BLaER1 treated with 17β-estradiol and CSF1 and Interleukin-3, amounts not matched to agents 10 nM and 100 nM (cell line): Measurements from ENCODE around the gene KDM4C.

ENCODE experiments used
- H3K27ac ChIP-seq, 11 experiments: shearing (Covaris generic); formaldehyde crosslinking; 2 replicates each; pipeline ENCODE4 v1.8.1; 2022
- H3K27me3 ChIP-seq, 11 experiments: shearing (Covaris generic); formaldehyde crosslinking; 2 replicates each; pipeline ENCODE4 v1.8.1; 2022
- H3K36me3 ChIP-seq, 11 experiments: shearing (Covaris generic); formaldehyde crosslinking; 2 replicates each; pipeline ENCODE4 v1.8.1; 2022
- H3K4me1 ChIP-seq, 10 experiments: shearing (Covaris generic); formaldehyde crosslinking; 2 replicates each; pipeline ENCODE4 v1.8.1; 2022
- H3K4me2 ChIP-seq, 11 experiments: shearing (Covaris generic); formaldehyde crosslinking; 2 replicates each; pipeline ENCODE4 v1.8.1; 2022
- H3K4me3 ChIP-seq, 10 experiments: shearing (Covaris generic); formaldehyde crosslinking; 2 replicates each; pipeline ENCODE4 v1.8.1; 2022
- H3K9ac ChIP-seq, 11 experiments: shearing (Covaris generic); formaldehyde crosslinking; 2 replicates each; pipeline ENCODE4 v1.8.1; 2022
- H3K9me3 ChIP-seq, 11 experiments: shearing (Covaris generic); formaldehyde crosslinking; replicated peaks in 1 of 11; 2 replicates each; pipeline ENCODE4 v1.8.1; 2022
- H4K20me1 ChIP-seq, 11 experiments: shearing (Covaris generic); formaldehyde crosslinking; 2 replicates each; pipeline ENCODE4 v1.8.1; 2022
- Cebpa-rat ChIP-seq, 11 experiments: shearing (Covaris generic); IDR thresholded peaks; 2 replicates each; pipeline ENCODE4 v1.8.1; 2022

The KDM4C gene

GRCh38 chr9:7121664-7122063 is 363.9 kb downstream of the KDM4C start:
- Histone ChIP-seq H3K27me3 (no peaks in the 10 kb centered on the region; a peak in 1 of 22 replicates), H3K4me1 (peaks cover 0 to 12% (median 0%) of the 10 kb centered on the region in 10 experiments; a peak in 3 of 20 replicates), H3K9ac (no peak overlapping the region), H4K20me1 (no peaks in the 10 kb centered on the region), H3K4me3 (no peak overlapping the region), H3K27ac (no peak overlapping the region; a peak in 1 of 22 replicates), H3K9me3 (no peaks in the 10 kb centered on the region), H3K4me2 (peak overlapping the region in 1 of 11 experiments; percentile 13; a peak in 1 of 22 replicates), H3K36me3 (peaks cover 10 to 66% (median 37%) of the 10 kb centered on the region in 11 experiments; a peak in 19 of 22 replicates)
- no peak for TF ChIP-seq Cebpa-rat (IDR thresholded peaks at IDR 0.05)

GRCh38 chr9:7123743-7124142 is 366.0 kb downstream of the KDM4C start:
- Histone ChIP-seq H3K27me3 (no peaks in the 10 kb centered on the region; a peak in 1 of 22 replicates), H3K9me3 (no peaks in the 10 kb centered on the region), H3K27ac (no peak overlapping the region), H3K36me3 (peaks cover 10 to 75% (median 48%) of the 10 kb centered on the region in 11 experiments; a peak in 20 of 22 replicates), H3K9ac (no peak overlapping the region), H3K4me1 (peaks cover 0 to 12% (median 0%) of the 10 kb centered on the region in 10 experiments; a peak in 3 of 20 replicates), H4K20me1 (no peaks in the 10 kb centered on the region), H3K4me3 (no peak overlapping the region), H3K4me2 (no peak overlapping the region)
- TF ChIP-seq Cebpa-rat (IDR thresholded peaks at IDR 0.05): no peak

- H3K4me3 ChIP-seq: no peak overlapping the region
- H3K9ac ChIP-seq: no peak overlapping the region
- peaks cover 19 to 90% (median 62%) of the 10 kb centered on the region in 11 experiments; a peak in 21 of 22 replicates for H3K36me3 ChIP-seq
- no peak for TF ChIP-seq Cebpa-rat (IDR thresholded peaks at IDR 0.05)
- no peaks in the 10 kb centered on the region for H3K9me3 ChIP-seq
- H3K4me2 ChIP-seq: no peak overlapping the region
- no peaks in the 10 kb centered on the region for H4K20me1 ChIP-seq
- peaks cover 0 to 12% (median 0%) of the 10 kb centered on the region in 10 experiments; a peak in 3 of 20 replicates for H3K4me1 ChIP-seq
- H3K27me3 ChIP-seq: no peaks in the 10 kb centered on the region; a peak in 1 of 22 replicates
- H3K27ac ChIP-seq: no peak overlapping the region
Observed at GRCh38 chr9:7125231-7125630, 367.5 kb downstream of the KDM4C start.

GRCh38 chr9:7129391-7129790 is 371.6 kb downstream of the KDM4C start:
- Histone ChIP-seq H4K20me1 (no peaks in the 10 kb centered on the region), H3K4me2 (no peak overlapping the region), H3K27ac (no peak overlapping the region), H3K9ac (no peak overlapping the region), H3K36me3 (peaks cover 20 to 96% (median 74%) of the 10 kb centered on the region in 11 experiments), H3K9me3 (no peaks in the 10 kb centered on the region), H3K4me3 (no peak overlapping the region), H3K27me3 (no peaks in the 10 kb centered on the region; a peak in 1 of 22 replicates), H3K4me1 (no peaks in the 10 kb centered on the region)
- no peak for TF ChIP-seq Cebpa-rat (IDR thresholded peaks at IDR 0.05)

GRCh38 chr9:7130266-7130820 is 372.6 kb downstream of the KDM4C start:
- Histone ChIP-seq H3K4me1 (no peaks in the 10 kb centered on the region), H3K36me3 (peaks cover 27 to 96% (median 73%) of the 10 kb centered on the region in 11 experiments), H3K4me2 (no peak overlapping the region), H3K27me3 (no peaks in the 10 kb centered on the region; a peak in 1 of 22 replicates), H4K20me1 (no peaks in the 10 kb centered on the region), H3K4me3 (no peak overlapping the region), H3K27ac (no peak overlapping the region), H3K9me3 (no peaks in the 10 kb centered on the region), H3K9ac (no peak overlapping the region)
- no peak for TF ChIP-seq Cebpa-rat (IDR thresholded peaks at IDR 0.05)

GRCh38 chr9:7132605-7133004 is 374.8 kb downstream of the KDM4C start:
- Histone ChIP-seq H3K9ac (no peak overlapping the region), H3K9me3 (no peaks in the 10 kb centered on the region), H3K27me3 (no peaks in the 10 kb centered on the region), H3K4me1 (no peaks in the 10 kb centered on the region), H3K36me3 (peaks cover 28 to 97% (median 82%) of the 10 kb centered on the region in 11 experiments), H3K4me2 (no peak overlapping the region), H3K27ac (no peak overlapping the region), H4K20me1 (no peaks in the 10 kb centered on the region), H3K4me3 (no peak overlapping the region)
- TF ChIP-seq Cebpa-rat (IDR thresholded peaks at IDR 0.05): no peak

GRCh38 chr9:7135735-7136134 is 378.0 kb downstream of the KDM4C start:
- H3K9ac ChIP-seq: no peak overlapping the region
- H3K4me3 ChIP-seq: no peak overlapping the region
- H3K27ac ChIP-seq: no peak overlapping the region
- peaks cover 13 to 98% (median 63%) of the 10 kb centered on the region in 11 experiments; a peak in 21 of 22 replicates for H3K36me3 ChIP-seq
- no peaks in the 10 kb centered on the region for H3K4me1 ChIP-seq
- H4K20me1 ChIP-seq: no peaks in the 10 kb centered on the region
- H3K9me3 ChIP-seq: no peaks in the 10 kb centered on the region
- no peak for TF ChIP-seq Cebpa-rat (IDR thresholded peaks at IDR 0.05)
- no peak overlapping the region for H3K4me2 ChIP-seq
- no peaks in the 10 kb centered on the region for H3K27me3 ChIP-seq

GRCh38 chr9:7137040-7137439 is 379.3 kb downstream of the KDM4C start:
- no peak for TF ChIP-seq Cebpa-rat (IDR thresholded peaks at IDR 0.05)
- Histone ChIP-seq H3K9me3 (no peaks in the 10 kb centered on the region), H3K9ac (no peak overlapping the region), H3K27ac (no peak overlapping the region), H3K4me1 (no peaks in the 10 kb centered on the region), H3K4me2 (no peak overlapping the region), H3K36me3 (peaks cover 10 to 98% (median 53%) of the 10 kb centered on the region in 11 experiments; a peak in 20 of 22 replicates), H3K4me3 (no peak overlapping the region), H3K27me3 (no peaks in the 10 kb centered on the region), H4K20me1 (no peaks in the 10 kb centered on the region)

GRCh38 chr9:7137571-7137970 is 379.8 kb downstream of the KDM4C start:
- H3K27ac ChIP-seq: no peak overlapping the region
- no peaks in the 10 kb centered on the region for H3K9me3 ChIP-seq
- H3K9ac ChIP-seq: no peak overlapping the region
- H4K20me1 ChIP-seq: no peaks in the 10 kb centered on the region
- H3K4me2 ChIP-seq: no peak overlapping the region
- H3K4me3 ChIP-seq: no peak overlapping the region
- H3K36me3 ChIP-seq: peaks cover 10 to 98% (median 53%) of the 10 kb centered on the region in 11 experiments; a peak in 20 of 22 replicates
- no peaks in the 10 kb centered on the region for H3K4me1 ChIP-seq
- no peaks in the 10 kb centered on the region for H3K27me3 ChIP-seq
- no peak for TF ChIP-seq Cebpa-rat (IDR thresholded peaks at IDR 0.05)

GRCh38 chr9:7139886-7140285 is 382.1 kb downstream of the KDM4C start:
- Histone ChIP-seq H3K9ac (no peak overlapping the region), H3K4me3 (no peak overlapping the region), H3K27ac (no peak overlapping the region), H4K20me1 (no peaks in the 10 kb centered on the region), H3K4me2 (no peak overlapping the region), H3K9me3 (no peaks in the 10 kb centered on the region), H3K4me1 (no peaks in the 10 kb centered on the region), H3K36me3 (peaks cover 10 to 91% (median 39%) of the 10 kb centered on the region in 11 experiments; a peak in 19 of 22 replicates), H3K27me3 (no peaks in the 10 kb centered on the region)
- TF ChIP-seq Cebpa-rat (IDR thresholded peaks at IDR 0.05): no peak
